K562 (cell line): ENCODE measurements around the gene PITHD1. TPM values are rescaled to one million over a fixed set of nuclear protein-coding genes. Genes with fewer than 3 reads are reported as not detected.
A peak's percentile ranks its signal among the peaks of the same experiment; 100 is the strongest.

Source experiments
- EZH2 ChIP-seq: IDR thresholded peaks from 2 replicates; pipeline ENCODE4 v1.6.1; 2012; ENCODE audit warnings: low read depth, mild to moderate bottlenecking, inconsistent platforms, low read length, borderline replicate concordance
- HLTF ChIP-seq: fragments of 450-650 bp; IDR thresholded peaks from 2 replicates; pipeline ENCODE4 v1.6.1; 2016
- NCOA2 ChIP-seq, 2 experiments: fragments of 450-650 bp; IDR thresholded peaks; 2 replicates each; pipeline ENCODE4 v1.6.1; 2018; ENCODE audit warnings: mild to moderate bottlenecking in 2 of 2, moderate library complexity in 1 of 2; ENCODE audit not compliant: partially characterized antibody in 2 of 2
- NRF1 ChIP-seq, 2 experiments: fragments of 450-650 bp; IDR thresholded peaks in 1 of 2; conservative IDR thresholded peaks in 1 of 2; 2 replicates each; pipeline ENCODE4 v1.6.1; 2014; ENCODE audit warnings: mild to moderate bottlenecking in 2 of 2
- PBX2 ChIP-seq, 2 experiments: IDR thresholded peaks in 1 of 2; conservative IDR thresholded peaks in 1 of 2; 2 replicates each; pipeline ENCODE4 v1.6.1; 2016; ENCODE audit warnings: low read depth in 2 of 2, mild to moderate bottlenecking in 1 of 2, missing compliant biosample characterization in 1 of 2, missing genetic modification characterization in 1 of 2, moderate library complexity in 1 of 2
- SMAD1 ChIP-seq: fragments of 150-350 bp; IDR thresholded peaks from 2 replicates; pipeline ENCODE4 v1.6.1; 2014; ENCODE audit warnings: low read length, low read depth; ENCODE audit not compliant: partially characterized antibody
- polyA plus RNA-seq, 8 experiments: library from polyadenylated mRNA; depleted of rRNA in 4 of 8; stranded (reverse) in 5 of 8; unstranded in 3 of 8; fragments of >200 nt; fragmentation: Nextera tagmentation in 2 of 8; fragmentation: Illumina TruSeq in 1 of 8; extraction: Ambion mirVana in 2 of 8; extraction: Trizol in 1 of 8; gene quantifications; 2 replicates each; pipeline versions ENCODE4 v1.2.1 to v1.2.3, GENCODE V29; 2011 to 2014; ENCODE audit warnings: inconsistent platforms in 1 of 8, missing spikeins in 1 of 8
- total RNA-seq, 7 experiments: library from RNA; depleted of rRNA in 6 of 7; stranded (reverse); fragments of >200 nt in 6 of 7; fragmentation: Illumina TruSeq in 2 of 7; extraction: Trizol in 2 of 7; gene quantifications; 2 replicates each; pipeline versions ENCODE4 v1.2.1 to v1.2.3, GENCODE V29; 2011 to 2021; ENCODE audit warnings: low replicate concordance in 1 of 7
- TF ChIP-seq, protein P1 (sequence below): fragments of 250-450 bp; sonication (Bioruptor Pico); IDR thresholded peaks from 2 replicates; pipeline ENCODE4 v1.4.0; 2020; ENCODE audit warnings: mild to moderate bottlenecking, moderate library complexity
- TF ChIP-seq, protein P2 (sequence below): fragments of 250-450 bp; sonication (Bioruptor Pico); IDR thresholded peaks from 2 replicates; pipeline ENCODE4 v1.9.0; 2021; ENCODE audit warnings: mild to moderate bottlenecking, inconsistent platforms
- TF ChIP-seq, protein P3 (sequence below): fragments of 250-450 bp; sonication (Bioruptor Pico); IDR thresholded peaks from 2 replicates; pipeline ENCODE4 v1.5.0; 2021; ENCODE audit warnings: mild to moderate bottlenecking, moderate library complexity
- TF ChIP-seq, protein P4 (sequence below): fragments of 250-450 bp; sonication (Bioruptor Pico); IDR thresholded peaks from 2 replicates; pipeline ENCODE4 v1.5.0; 2021
- TF ChIP-seq, protein P5 (sequence below): fragments of 250-450 bp; sonication (Bioruptor Pico); IDR thresholded peaks from 2 replicates; pipeline ENCODE4 v1.8.0; 2021; ENCODE audit warnings: borderline replicate concordance, mild to moderate bottlenecking, moderate library complexity; ENCODE audit not compliant: poor library complexity, severe bottlenecking

PITHD1 gene
- total and polyA plus RNA-seq, 9 of the 15 experiments (the other 6 are each of a cell fraction or from before 2014, with no cell fraction given): 46.5 to 175 (median 149) TPM

- TF ChIP-seq, protein P1, sequence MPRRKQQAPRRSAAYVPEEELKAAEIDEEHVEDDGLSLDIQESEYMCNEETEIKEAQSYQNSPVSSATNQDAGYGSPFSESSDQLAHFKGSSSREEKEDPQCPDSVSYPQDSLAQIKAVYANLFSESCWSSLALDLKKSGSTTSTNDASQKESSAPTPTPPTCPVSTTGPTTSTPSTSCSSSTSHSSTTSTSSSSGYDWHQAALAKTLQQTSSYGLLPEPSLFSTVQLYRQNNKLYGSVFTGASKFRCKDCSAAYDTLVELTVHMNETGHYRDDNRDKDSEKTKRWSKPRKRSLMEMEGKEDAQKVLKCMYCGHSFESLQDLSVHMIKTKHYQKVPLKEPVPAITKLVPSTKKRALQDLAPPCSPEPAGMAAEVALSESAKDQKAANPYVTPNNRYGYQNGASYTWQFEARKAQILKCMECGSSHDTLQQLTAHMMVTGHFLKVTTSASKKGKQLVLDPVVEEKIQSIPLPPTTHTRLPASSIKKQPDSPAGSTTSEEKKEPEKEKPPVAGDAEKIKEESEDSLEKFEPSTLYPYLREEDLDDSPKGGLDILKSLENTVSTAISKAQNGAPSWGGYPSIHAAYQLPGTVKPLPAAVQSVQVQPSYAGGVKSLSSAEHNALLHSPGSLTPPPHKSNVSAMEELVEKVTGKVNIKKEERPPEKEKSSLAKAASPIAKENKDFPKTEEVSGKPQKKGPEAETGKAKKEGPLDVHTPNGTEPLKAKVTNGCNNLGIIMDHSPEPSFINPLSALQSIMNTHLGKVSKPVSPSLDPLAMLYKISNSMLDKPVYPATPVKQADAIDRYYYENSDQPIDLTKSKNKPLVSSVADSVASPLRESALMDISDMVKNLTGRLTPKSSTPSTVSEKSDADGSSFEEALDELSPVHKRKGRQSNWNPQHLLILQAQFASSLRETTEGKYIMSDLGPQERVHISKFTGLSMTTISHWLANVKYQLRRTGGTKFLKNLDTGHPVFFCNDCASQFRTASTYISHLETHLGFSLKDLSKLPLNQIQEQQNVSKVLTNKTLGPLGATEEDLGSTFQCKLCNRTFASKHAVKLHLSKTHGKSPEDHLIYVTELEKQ: no peak
- no peak for TF ChIP-seq PBX2 (CRISPR knock-in tag; IDR thresholded peaks at IDR 0.05; ENCODE audit: low read depth)
- peak; percentile 33 for TF ChIP-seq PBX2 (tag; conservative IDR thresholded peaks at IDR 0.05; ENCODE audit: low read depth)
- TF ChIP-seq, protein P2, sequence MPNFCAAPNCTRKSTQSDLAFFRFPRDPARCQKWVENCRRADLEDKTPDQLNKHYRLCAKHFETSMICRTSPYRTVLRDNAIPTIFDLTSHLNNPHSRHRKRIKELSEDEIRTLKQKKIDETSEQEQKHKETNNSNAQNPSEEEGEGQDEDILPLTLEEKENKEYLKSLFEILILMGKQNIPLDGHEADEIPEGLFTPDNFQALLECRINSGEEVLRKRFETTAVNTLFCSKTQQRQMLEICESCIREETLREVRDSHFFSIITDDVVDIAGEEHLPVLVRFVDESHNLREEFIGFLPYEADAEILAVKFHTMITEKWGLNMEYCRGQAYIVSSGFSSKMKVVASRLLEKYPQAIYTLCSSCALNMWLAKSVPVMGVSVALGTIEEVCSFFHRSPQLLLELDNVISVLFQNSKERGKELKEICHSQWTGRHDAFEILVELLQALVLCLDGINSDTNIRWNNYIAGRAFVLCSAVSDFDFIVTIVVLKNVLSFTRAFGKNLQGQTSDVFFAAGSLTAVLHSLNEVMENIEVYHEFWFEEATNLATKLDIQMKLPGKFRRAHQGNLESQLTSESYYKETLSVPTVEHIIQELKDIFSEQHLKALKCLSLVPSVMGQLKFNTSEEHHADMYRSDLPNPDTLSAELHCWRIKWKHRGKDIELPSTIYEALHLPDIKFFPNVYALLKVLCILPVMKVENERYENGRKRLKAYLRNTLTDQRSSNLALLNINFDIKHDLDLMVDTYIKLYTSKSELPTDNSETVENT: peak; percentile 95
- 0 out of 2 replicates have a peak, but pooled peaks have one; percentile 36 for TF ChIP-seq HLTF
- TF ChIP-seq, protein P3, sequence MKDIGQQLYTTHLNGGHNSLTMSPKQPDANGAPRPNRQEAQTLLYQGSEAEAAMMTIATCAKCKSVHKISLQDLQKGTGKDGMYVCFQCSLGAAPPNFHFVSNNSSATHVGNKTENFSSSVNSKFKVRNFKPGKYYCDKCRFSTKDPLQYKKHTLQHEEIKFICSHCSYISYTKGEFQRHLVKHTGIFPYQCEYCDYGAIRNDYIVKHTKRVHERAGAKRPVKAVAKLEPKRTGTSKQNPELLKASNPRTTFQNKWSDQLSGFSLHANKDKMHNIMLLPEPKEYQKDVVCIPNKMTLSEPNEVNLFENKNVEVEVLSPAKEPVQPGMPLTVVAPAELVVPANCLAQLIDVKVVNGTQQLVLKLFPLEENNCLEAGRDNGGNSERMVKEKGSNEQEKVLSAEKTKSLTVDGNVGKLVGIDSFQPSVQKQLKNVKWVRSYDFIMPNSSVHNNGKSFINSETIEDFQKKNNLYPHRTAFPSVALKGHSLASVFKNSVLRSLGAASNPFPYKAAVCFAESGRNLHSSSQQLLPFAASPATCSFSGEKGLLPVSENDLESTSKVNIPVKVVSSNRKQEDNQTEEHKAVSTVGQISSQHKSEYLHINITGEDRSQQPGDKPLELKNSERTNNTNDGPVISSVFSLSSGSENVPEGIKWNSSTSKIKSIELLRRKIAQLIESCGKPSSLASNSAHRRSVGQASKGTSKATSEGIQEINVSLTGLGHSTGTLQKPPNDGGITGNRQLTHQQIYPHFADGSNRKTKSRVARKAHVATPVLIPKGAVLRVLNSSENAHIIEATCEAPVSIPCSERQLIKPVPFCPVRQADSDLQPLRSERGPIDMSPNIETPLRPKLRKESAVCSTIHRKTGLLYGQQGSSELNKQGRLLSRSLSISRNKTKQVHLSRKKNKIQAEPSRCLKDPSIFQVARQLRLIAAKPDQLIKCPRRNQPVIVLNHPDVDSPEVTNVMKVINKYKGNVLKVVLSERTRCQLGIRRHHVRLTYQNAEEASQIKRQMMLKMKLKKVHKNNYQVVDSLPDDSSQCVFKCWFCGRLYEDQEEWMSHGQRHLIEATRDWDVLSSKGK (CRISPR knock-in tag): no peak
- TF ChIP-seq, protein P4, sequence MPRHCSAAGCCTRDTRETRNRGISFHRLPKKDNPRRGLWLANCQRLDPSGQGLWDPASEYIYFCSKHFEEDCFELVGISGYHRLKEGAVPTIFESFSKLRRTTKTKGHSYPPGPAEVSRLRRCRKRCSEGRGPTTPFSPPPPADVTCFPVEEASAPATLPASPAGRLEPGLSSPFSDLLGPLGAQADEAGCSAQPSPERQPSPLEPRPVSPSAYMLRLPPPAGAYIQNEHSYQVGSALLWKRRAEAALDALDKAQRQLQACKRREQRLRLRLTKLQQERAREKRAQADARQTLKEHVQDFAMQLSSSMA (CRISPR knock-in tag): no peak
- peak; percentile 92 to 93 for TF ChIP-seq NRF1 (conservative IDR thresholded peaks at IDR 0.05 in 1 of 2, IDR thresholded peaks at IDR 0.05 in 1 of 2)
- no peak for TF ChIP-seq EZH2
- TF ChIP-seq, protein P5, sequence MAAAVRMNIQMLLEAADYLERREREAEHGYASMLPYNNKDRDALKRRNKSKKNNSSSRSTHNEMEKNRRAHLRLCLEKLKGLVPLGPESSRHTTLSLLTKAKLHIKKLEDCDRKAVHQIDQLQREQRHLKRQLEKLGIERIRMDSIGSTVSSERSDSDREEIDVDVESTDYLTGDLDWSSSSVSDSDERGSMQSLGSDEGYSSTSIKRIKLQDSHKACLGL (CRISPR knock-in tag): peak; percentile 63
- no peak for TF ChIP-seq NCOA2 (IDR thresholded peaks at IDR 0.05; ENCODE audit: partially characterized antibody in 2 of 2)
- TF ChIP-seq SMAD1: peak; percentile 94
These were observed at the start of gene PITHD1 (continued) for GRCh38 chr1:23777979-23778814.
